ACC112 (cell line): ENCODE measurements around the gene PLA2G2A.
"Not testable (repeated sequence)": the region's sequence is repeated elsewhere in the genome, so short reads cannot be mapped to it uniquely, and the experiment has no call there.

Experiments
- H2AFZ ChIP-seq: fragments of 200-600 bp; sonication (generic); one replicate; pipeline ENCODE4 v1.6.0; 2017; ENCODE audit warnings: antibody characterized with exemption, low read length; ENCODE audit not compliant: unreplicated experiment
- H3K27ac ChIP-seq: fragments of 200-600 bp; sonication (generic); 2 replicates; pipeline ENCODE4 v1.5.1; 2014; ENCODE audit warnings: low read depth, mild to moderate bottlenecking, antibody characterized with exemption, low read length, moderate library complexity
- H3K27me3 ChIP-seq: fragments of 200-600 bp; sonication (generic); 2 replicates; pipeline ENCODE4 v1.6.1; 2014; ENCODE audit warnings: mild to moderate bottlenecking, antibody characterized with exemption, low read length, moderate library complexity, mixed read lengths; ENCODE audit not compliant: insufficient read depth
- H3K36me3 ChIP-seq: fragments of 200-600 bp; sonication (generic); 2 replicates; pipeline ENCODE4 v1.6.1; 2016; ENCODE audit warnings: mild to moderate bottlenecking, antibody characterized with exemption, low read length, moderate library complexity, mixed read lengths; ENCODE audit not compliant: insufficient read depth
- H3K4me1 ChIP-seq: fragments of 200-600 bp; sonication (generic); one replicate; pipeline ENCODE4 v1.6.1; 2016; ENCODE audit warnings: low read length, mixed read lengths; ENCODE audit not compliant: insufficient read depth, unreplicated experiment, control insufficient read depth
- H3K4me3 ChIP-seq: fragments of 200-600 bp; sonication (generic); 2 replicates; pipeline ENCODE4 v1.5.1; 2014; ENCODE audit warnings: mild to moderate bottlenecking, low read depth, low read length
- H3K79me2 ChIP-seq: fragments of 200-600 bp; sonication (generic); one replicate; pipeline ENCODE4 v1.6.0; 2016; ENCODE audit warnings: low read length; ENCODE audit not compliant: control insufficient read depth, unreplicated experiment, insufficient read depth

PLA2G2A gene

GRCh38 chr1:19979494-19979977 is at the start of gene PLA2G2A:
Gene PLA2G2A, minus strand, starts transcription at chr1:19979618. Its CDS starts 845 bp downstream, at chr1:19978773.
- Histone ChIP-seq H3K4me3 (no peak within 1 kb of the TSS), H3K27ac (no peak within 1 kb of the TSS), H2AFZ (no peak within 1 kb of the TSS), H3K27me3 (peaks cover 62% of the 10 kb centered on the region), H3K36me3 (no peaks in the 10 kb centered on the region), H3K4me1 (no peaks in the 10 kb centered on the region), H3K79me2 (no peaks in the 10 kb centered on the region)

- Histone ChIP-seq H3K27ac (no peak overlapping the region), H3K79me2 (no peaks in the 10 kb centered on the region), H3K27me3 (peaks cover 65% of the 10 kb centered on the region), H3K36me3 (no peaks in the 10 kb centered on the region), H3K4me3 (no peak overlapping the region), H3K4me1 (no peaks in the 10 kb centered on the region), H2AFZ (no peak overlapping the region)
These were observed 49.3 kb upstream of the PLA2G2A start for GRCh38 chr1:20028726-20029125.

GRCh38 chr1:20028125-20028524 is 48.7 kb upstream of the PLA2G2A start:
- Histone ChIP-seq H3K79me2 (no peaks in the 10 kb centered on the region), H2AFZ (no peak overlapping the region), H3K27ac (no peak overlapping the region), H3K36me3 (no peaks in the 10 kb centered on the region), H3K4me1 (no peaks in the 10 kb centered on the region), H3K4me3 (no peak overlapping the region), H3K27me3 (peaks cover 59% of the 10 kb centered on the region)

GRCh38 chr1:20017741-20018140 is 38.3 kb upstream of the PLA2G2A start:
- Histone ChIP-seq H3K4me3 (no peak overlapping the region), H3K27me3 (peaks cover 62% of the 10 kb centered on the region), H3K27ac (no peak overlapping the region), H2AFZ (no peak overlapping the region), H3K79me2 (no peaks in the 10 kb centered on the region), H3K36me3 (no peaks in the 10 kb centered on the region), H3K4me1 (no peaks in the 10 kb centered on the region)

- no peaks in the 10 kb centered on the region for H3K4me1 ChIP-seq
These were observed 34.7 kb upstream of the PLA2G2A start for GRCh38 chr1:20014153-20014552.

GRCh38 chr1:20010016-20010415 is 30.6 kb upstream of the PLA2G2A start:
- peaks cover 62% of the 10 kb centered on the region for H3K27me3 ChIP-seq
- no peak overlapping the region for H2AFZ ChIP-seq

More at GRCh38 chr1:20014153-20014552, 34.7 kb upstream of the PLA2G2A start:
- H3K27ac ChIP-seq, result no peak overlapping the region
- H2AFZ ChIP-seq, result no peak overlapping the region
- H3K36me3 ChIP-seq, result no peaks in the 10 kb centered on the region
- H3K4me3 ChIP-seq, result no peak overlapping the region
- H3K79me2 ChIP-seq, result no peaks in the 10 kb centered on the region
- peaks cover 73% of the 10 kb centered on the region for H3K27me3 ChIP-seq

GRCh38 chr1:20009212-20009611 is 29.8 kb upstream of the PLA2G2A start:
- Histone ChIP-seq H3K4me3 (no peak overlapping the region), H3K27ac (no peak overlapping the region), H3K27me3 (peaks cover 62% of the 10 kb centered on the region), H3K36me3 (no peaks in the 10 kb centered on the region), H2AFZ (no peak overlapping the region), H3K4me1 (no peaks in the 10 kb centered on the region), H3K79me2 (no peaks in the 10 kb centered on the region)

More at GRCh38 chr1:20010016-20010415, 30.6 kb upstream of the PLA2G2A start:
- Histone ChIP-seq H3K4me1 (no peaks in the 10 kb centered on the region), H3K27ac (no peak overlapping the region), H3K79me2 (no peaks in the 10 kb centered on the region), H3K36me3 (no peaks in the 10 kb centered on the region), H3K4me3 (no peak overlapping the region)

- no peak overlapping the region for H2AFZ ChIP-seq
- H3K4me3 ChIP-seq, result no peak overlapping the region
- H3K4me1 ChIP-seq, result no peaks in the 10 kb centered on the region
These were observed 29.0 kb upstream of the PLA2G2A start for GRCh38 chr1:20008391-20008841.

GRCh38 chr1:19998823-19999222 is 19.4 kb upstream of the PLA2G2A start:
- H3K4me3 ChIP-seq, H2AFZ ChIP-seq, H3K27ac ChIP-seq, H3K36me3 ChIP-seq, H3K79me2 ChIP-seq, H3K4me1 ChIP-seq: not testable (repeated sequence)
- peaks cover 67% of the 10 kb centered on the region for H3K27me3 ChIP-seq

More at GRCh38 chr1:20008391-20008841, 29.0 kb upstream of the PLA2G2A start:
- Histone ChIP-seq H3K27me3 (peaks cover 57% of the 10 kb centered on the region), H3K27ac (no peak overlapping the region), H3K79me2 (no peaks in the 10 kb centered on the region), H3K36me3 (no peaks in the 10 kb centered on the region)

- H3K4me3 ChIP-seq, result no peak overlapping the region
- H3K79me2 ChIP-seq, result no peaks in the 10 kb centered on the region
- no peaks in the 10 kb centered on the region for H3K36me3 ChIP-seq
- no peak overlapping the region for H3K27ac ChIP-seq
- peaks cover 67% of the 10 kb centered on the region for H3K27me3 ChIP-seq
- H3K4me1 ChIP-seq, result no peaks in the 10 kb centered on the region
- no peak overlapping the region for H2AFZ ChIP-seq
These were observed 11.3 kb upstream of the PLA2G2A start for GRCh38 chr1:19990689-19991088.

- not testable (repeated sequence) for H3K79me2 ChIP-seq, H3K27ac ChIP-seq, H2AFZ ChIP-seq, H3K36me3 ChIP-seq, H3K4me3 ChIP-seq, H3K4me1 ChIP-seq
- peaks cover 62% of the 10 kb centered on the region for H3K27me3 ChIP-seq
These were observed 10.8 kb upstream of the PLA2G2A start for GRCh38 chr1:19990182-19990582.
